Medulla oblongata (tissue), 1 donor: ENCODE measurements around the gene AMOTL1.
A peak's percentile ranks its signal among the peaks of the same experiment; 100 is the strongest.
"Not testable (repeated sequence)": the region's sequence is repeated elsewhere in the genome, so short reads cannot be mapped to it uniquely, and the experiment has no call there.

Experiments
- DNase-seq: peaks from one replicate; pipeline ENCODE4 v3.0.0-alpha.2; 2015; ENCODE audit errors: extremely low spot score

AMOTL1 gene

DNA sequence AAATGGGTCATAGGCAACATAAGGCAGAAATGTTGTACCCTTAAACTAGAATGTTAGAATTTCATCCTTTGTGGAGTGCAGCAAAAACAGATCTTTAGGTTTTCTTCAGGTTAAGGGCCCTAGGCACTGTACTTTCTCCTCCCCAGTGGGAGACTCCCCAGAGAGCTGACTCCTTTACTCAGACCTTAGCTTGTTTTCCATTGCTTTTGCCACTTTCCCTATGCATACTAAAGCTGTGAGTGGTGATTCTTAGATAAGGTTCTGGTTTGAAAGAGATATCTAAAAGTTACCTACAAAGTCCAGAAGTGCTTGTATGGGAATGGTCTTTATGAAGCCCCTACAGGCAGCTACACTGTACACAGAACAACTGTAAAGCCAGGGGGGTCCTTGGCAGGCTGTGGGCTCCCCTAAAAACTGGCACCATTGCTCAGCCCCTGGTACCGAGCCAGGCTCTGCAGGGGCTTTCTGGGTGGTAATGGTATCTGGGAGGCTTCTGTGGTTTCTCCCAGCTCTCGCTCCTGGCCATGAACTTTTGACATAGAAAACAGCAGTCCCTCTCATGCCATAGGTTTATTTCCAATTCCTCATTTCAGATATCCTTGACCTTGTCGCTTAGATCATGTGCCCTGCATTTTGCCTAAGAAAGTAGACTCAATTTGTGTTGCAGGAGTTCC, 23.2 kb downstream of the AMOTL1 start:
- DNase-seq = no peak

DNA sequence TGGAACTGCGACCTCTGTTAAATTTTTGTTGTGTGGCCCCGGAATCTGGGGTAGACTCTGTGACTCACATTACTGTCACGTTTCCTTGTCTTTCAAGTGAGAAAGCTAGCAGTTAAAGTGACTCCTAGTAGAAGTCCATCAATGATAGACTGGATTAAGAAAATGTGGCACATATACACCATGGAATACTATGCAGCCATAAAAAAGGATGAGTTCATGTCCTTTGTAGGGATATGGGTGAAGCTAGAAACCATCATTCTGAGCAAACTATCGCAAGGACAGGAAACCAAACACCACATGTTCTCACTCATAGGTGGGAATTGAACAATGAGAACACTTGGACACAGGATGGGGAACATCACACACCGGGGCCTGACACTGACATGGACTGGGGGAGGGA, 23.8 kb downstream of the AMOTL1 start:
- not testable (repeated sequence) for DNase-seq

DNA sequence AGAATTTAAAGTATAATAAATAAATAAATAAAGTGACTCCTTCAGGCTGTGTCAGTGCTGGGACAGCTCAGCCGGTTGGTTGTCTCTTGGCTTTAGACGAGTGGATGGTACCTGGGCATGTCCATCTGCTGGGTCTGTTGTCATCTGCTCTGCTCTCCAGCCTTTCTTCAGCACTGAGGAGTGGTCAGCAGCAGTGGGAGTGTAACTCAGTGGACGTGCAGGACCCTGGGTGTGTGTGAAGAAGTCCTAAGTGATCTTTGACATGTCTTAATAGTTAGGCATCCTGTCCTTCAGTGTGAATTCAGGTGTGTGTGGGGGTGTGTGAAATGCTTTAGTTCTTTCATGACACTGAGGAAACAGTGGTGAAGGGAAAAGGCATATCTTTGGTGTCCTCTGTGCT, 24.3 kb downstream of the AMOTL1 start:
- no peak for DNase-seq

- DNase-seq = no peak
These were observed 24.8 kb downstream of the AMOTL1 start for GRCh38 chr11:94793002-94793401.

DNA sequence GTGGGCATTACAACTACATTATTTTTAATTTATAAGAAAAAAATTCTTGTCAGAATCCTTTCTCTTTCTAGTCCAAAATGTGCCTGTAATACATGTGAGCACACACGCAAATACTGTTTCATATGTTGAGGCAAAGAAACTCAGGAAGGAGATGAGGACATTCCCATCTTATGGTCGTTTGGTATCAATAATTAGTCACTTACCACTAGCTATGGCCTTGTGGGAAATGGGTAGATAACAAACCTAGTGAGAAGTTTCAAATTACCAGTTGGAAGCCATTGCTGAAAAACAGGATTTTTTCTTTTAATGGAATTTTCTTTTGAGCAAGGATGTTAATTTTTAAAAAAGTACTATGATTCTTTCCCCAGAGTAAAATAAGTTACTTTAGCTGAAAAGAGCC, 25.7 kb downstream of the AMOTL1 start:
- no peak for DNase-seq

GRCh38 chr11:94794287-94795168, 26.4 kb downstream of the AMOTL1 start:
- no peak for DNase-seq

- DNase-seq = no peak
These were observed 27.5 kb downstream of the AMOTL1 start for GRCh38 chr11:94795476-94796189.

GRCh38 chr11:94796190-94796580, 28.0 kb downstream of the AMOTL1 start:
- DNase-seq = no peak

DNA sequence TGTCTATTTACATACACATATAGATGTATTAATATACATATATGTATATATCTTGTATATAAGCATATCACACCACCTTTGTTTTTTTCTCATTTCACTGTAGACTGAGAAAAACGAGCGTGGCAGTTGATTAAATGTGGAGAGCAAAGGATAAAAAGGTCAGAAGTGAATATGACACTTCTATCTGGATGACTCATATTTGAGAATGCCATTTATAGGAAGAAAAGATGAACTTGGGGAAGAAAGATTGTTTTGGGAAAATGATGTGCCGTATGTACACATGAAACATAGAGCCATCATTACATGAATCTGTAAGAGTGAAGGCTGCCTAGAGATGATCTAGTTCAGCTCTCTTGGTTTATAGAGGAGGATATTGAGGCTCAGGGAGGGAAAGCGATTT, 28.7 kb downstream of the AMOTL1 start:
- DNase-seq = no peak

DNA sequence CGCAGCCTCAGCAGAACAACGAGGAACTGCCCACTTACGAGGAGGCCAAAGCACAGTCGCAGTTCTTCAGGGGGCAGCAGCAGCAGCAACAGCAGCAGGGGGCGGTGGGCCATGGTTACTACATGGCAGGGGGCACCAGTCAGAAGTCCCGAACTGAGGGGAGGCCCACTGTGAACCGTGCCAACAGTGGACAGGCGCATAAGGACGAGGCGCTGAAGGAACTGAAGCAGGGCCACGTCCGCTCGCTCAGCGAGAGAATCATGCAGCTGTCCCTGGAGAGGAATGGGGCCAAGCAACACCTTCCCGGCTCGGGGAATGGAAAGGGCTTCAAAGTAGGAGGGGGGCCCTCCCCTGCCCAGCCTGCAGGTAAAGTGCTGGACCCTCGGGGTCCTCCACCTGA, 31.6 kb downstream of the AMOTL1 start:
- DNase-seq = no peak

DNA sequence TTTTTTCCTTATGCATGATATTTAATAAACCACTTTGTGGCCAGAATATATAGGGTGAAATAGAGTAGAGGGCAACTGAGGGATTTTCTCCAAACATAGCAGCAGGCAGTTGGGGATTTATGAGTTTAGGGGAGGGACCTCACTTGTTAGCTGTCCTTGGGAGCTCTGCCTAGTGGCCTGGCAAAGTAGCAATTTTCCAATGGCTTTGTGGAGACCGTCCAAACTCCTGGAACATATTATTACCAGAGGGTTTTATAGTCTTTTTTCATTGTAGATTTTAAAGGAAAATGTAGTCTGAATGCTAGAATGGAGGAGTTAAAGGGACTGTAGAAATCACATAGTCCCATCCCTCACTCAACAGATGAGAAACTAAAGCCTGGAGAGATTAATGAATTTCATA, 32.3 kb downstream of the AMOTL1 start:
- DNase-seq = peak; percentile 67

DNA sequence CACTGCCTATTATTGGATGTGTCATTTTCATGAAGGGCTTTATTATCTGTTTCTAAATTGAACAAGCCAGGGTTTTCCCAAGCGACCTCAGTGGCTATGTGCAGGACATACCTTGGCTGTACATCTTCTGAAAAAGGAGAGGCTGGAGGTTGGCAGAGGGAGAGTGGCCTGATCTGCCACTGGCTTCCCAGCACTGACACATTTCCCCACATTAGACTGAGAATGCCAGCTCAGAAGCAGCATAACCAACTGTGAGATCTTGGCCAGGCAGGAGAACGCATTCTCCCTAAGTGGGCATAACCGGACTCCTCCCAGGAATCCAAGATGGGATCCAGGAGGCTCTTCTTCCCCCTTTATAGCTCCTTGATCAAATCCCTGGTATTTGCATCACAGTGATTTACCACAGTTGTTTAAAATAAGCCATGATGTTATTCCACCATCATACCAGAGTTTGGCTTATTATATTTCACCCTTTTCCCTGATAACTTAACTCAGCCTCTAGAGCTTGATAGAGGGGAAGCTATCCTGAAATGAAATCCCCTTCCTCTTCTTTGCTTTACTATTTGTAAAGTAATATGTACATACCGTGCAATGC, 33.8 kb downstream of the AMOTL1 start:
- DNase-seq = peak; percentile 30

GRCh38 chr11:94802501-94802900, 34.3 kb downstream of the AMOTL1 start:
- DNase-seq = peak; percentile 29

DNA sequence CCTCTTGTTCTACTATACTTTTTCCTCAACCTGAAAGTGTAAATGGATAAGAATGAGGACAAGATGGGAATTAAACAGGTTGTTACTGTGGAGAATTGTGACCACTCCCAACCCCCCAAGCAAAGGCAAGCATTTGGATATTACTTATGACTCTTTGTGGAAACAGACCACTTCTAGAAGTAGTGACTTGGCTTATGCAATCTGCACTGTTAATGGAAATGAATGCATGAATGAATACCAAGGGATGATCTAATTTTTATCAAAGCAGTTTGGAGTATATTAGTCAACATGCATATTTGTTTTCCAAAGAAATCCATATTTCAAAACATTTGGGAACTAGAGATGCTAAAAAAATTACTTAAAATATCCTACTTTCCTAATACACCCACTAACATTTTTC, 35.3 kb downstream of the AMOTL1 start:
- no peak for DNase-seq

GRCh38 chr11:94804874-94805273, 36.7 kb downstream of the AMOTL1 start:
- DNase-seq = no peak

GRCh38 chr11:94806014-94806413, 37.9 kb downstream of the AMOTL1 start:
- no peak for DNase-seq

DNA sequence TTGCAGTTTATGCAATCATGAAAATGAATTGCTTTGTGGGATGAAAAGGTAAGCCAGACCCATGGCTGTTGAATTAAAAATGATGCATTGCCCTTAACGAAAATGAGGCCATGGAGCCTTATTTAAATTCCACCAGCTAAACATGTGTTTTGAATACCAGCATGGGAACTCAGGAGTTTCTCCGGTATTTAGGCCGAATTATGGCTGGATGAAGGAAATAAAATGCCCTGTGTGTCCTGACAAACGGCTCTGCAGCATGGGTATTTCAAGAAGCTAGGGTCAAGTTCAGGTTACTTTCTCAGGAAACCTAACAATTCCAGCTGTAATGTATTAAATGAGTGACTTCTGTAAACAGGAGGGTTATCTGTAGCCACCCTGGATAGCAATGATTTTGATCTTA, 38.3 kb downstream of the AMOTL1 start:
- no peak for DNase-seq

DNA sequence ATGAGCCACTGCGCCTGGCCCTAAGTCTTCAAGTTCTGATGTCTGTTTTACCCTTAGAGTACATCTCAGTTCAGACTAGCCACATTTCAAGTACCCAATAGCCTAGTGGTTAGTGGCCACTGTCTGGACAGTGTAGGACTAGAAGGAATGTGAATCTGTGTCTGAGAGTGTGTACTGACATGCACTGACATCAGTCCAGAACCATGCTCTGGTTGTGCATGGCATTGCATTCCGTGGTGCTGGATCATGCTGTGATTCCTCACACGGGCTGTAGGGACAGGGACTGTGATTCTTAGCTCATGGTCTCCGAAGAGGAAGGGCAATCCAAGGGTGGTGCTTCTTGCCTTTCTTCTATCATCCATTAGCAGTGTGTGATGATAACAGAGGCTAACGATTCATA, 41.1 kb downstream of the AMOTL1 start:
- no peak for DNase-seq

DNA sequence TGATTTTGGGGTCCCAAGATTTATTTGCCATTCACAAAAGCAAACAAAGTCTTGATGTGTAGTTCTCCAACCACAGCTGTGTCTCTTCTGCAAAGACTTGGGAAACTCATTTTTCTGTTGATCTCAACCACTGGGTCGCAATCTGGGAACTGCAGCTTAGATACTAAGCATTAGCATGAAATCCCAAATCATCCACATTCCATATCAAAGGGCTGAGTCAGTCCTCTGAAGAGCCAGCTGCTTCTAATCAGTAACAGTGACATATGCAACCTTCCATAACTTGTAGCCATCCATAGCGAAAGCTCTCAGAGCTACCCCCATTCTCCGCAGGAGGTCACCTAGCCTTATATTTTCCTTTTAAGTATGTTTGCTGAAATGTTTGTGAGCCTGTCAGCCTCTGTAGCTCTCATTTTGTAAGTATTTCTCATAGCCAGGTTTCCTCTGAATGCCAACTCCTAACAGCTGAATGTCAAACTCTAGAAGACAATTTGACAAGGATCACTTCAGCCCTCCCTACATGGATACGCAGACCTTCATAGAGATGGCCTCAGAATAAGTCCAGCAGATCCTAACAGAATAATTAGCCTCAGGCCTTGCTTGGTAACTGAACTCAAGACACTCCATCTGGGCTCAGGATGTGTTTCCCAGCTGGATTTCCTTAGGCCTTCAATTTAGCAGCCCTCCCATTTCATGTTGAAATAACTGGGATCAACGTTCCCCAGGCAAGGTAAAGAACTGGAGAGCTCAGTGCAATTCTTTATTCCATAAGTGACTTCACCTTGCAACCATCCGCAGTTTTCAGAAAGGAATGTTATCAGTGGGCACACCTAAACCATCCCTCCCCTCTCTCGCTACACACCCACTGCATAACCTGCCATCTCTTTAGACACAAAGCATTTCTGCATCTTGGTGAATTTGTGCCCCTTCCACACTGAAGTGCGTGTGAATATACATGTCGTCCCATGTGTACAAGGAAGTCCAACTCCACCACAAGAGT, 44.9 kb downstream of the AMOTL1 start:
- not testable (repeated sequence) for DNase-seq

GRCh38 chr11:94814272-94814976, 46.3 kb downstream of the AMOTL1 start:
- no peak for DNase-seq
